ENCODE measurements around the gene CTNNA2.

Gene CTNNA2

GRCh38 chr2:80303006-80303908, 790.4 kb downstream of the CTNNA2 start:
- no peak for DNase-seq

- no peak for DNase-seq
Measured at GRCh38 chr2:80303909-80304837, 791.3 kb downstream of the CTNNA2 start, which contains the start of gene LRRTM1. LRRTM1 (minus strand) TSS chr2:80304752; CDS start chr2:80303819, 933 bp downstream.

GRCh38 chr2:80311304-80311703, 798.5 kb downstream of the CTNNA2 start:
- DNase-seq = no peak

GRCh38 chr2:80312282-80312839, 799.5 kb downstream of the CTNNA2 start:
- DNase-seq = no peak

GRCh38 chr2:80322311-80322920, 809.6 kb downstream of the CTNNA2 start:
- DNase-seq = no peak

- no peak for DNase-seq
Measured at GRCh38 chr2:80322958-80323357, 810.1 kb downstream of the CTNNA2 start.

GRCh38 chr2:80323610-80324009, 810.8 kb downstream of the CTNNA2 start:
- DNase-seq = no peak

- no peak for DNase-seq
Measured at GRCh38 chr2:80324525-80324924, 811.7 kb downstream of the CTNNA2 start.

GRCh38 chr2:80326214-80326613, 813.4 kb downstream of the CTNNA2 start:
- DNase-seq = peak; percentile 39

GRCh38 chr2:80326861-80327260, 814.0 kb downstream of the CTNNA2 start:
- no peak for DNase-seq

GRCh38 chr2:80328159-80328571, 815.3 kb downstream of the CTNNA2 start:
- DNase-seq = no peak

- no peak for DNase-seq
Measured at GRCh38 chr2:80329491-80329890, 816.6 kb downstream of the CTNNA2 start.

- no peak for DNase-seq
Measured at GRCh38 chr2:80330527-80331450, 817.9 kb downstream of the CTNNA2 start.

- no peak for DNase-seq
Measured at GRCh38 chr2:80333886-80334285, 821.0 kb downstream of the CTNNA2 start.

GRCh38 chr2:80335411-80335810, 822.6 kb downstream of the CTNNA2 start:
- DNase-seq = no peak

GRCh38 chr2:80338794-80339193, 825.9 kb downstream of the CTNNA2 start:
- DNase-seq = no peak

GRCh38 chr2:80340022-80340421, 827.2 kb downstream of the CTNNA2 start:
- DNase-seq = no peak

- DNase-seq = no peak
Measured at GRCh38 chr2:80348078-80348477, 835.2 kb downstream of the CTNNA2 start.

GRCh38 chr2:80348953-80349352, 836.1 kb downstream of the CTNNA2 start:
- DNase-seq = no peak

- DNase-seq = peak; percentile 39
Measured at GRCh38 chr2:80351231-80351630, 838.4 kb downstream of the CTNNA2 start.

- DNase-seq = no peak
Measured at GRCh38 chr2:80354858-80355257, 842.0 kb downstream of the CTNNA2 start.

GRCh38 chr2:80361904-80362303, 849.1 kb downstream of the CTNNA2 start:
- no peak for DNase-seq

All from kidney glomerular epithelial cell (primary cell).